ENCODE data around the gene DNAI1.
"Not testable (repeated sequence)": the region's sequence is repeated elsewhere in the genome, so short reads cannot be mapped to it uniquely, and the experiment has no call there.

DNA sequence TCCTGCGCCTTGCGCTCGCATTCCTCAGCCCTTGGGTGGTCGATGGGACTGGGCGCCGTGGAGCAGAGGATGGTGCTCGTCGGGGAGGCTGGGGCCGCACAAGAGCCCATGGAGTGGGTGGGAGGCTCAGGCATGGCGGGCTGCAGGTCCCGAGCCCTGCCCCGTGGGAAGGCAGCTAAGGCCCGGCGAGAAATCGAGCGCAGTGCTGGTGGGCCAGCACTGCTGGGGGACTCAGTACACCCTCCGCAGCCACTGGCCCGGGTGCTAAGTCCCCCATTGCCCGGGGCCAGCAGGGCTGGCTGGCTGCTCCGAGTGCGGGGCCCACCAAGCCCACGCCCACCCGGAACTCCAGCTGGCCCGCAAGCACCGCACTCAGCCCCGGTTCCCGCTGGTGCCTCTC, 24.1 kb downstream of the DNAI1 start:
- not testable (repeated sequence) for TF ChIP-seq CTCF (IDR thresholded peaks at IDR 0.05; ENCODE audit: insufficient read depth, low read length, poor library complexity, severe bottlenecking); EZH2phosphoT487 (conservative IDR thresholded peaks at IDR 0.05; ENCODE audit: low read length)

Measured in SU-DHL-6 (cell line).